GM21528 (cell line): ENCODE results near the gene YWHAE.
"Not testable (repeated sequence)": the region's sequence is repeated elsewhere in the genome, so short reads cannot be mapped to it uniquely, and the experiment has no call there.

Experiments used
- ATAC-seq: cut with Tn5 transposase; IDR thresholded peaks from one replicate; pipeline ENCODE4 v1.9.1; 2021; ENCODE audit warnings: mild to moderate bottlenecking, moderate library complexity; ENCODE audit not compliant: unreplicated experiment, low FRiP score

The YWHAE gene

DNA sequence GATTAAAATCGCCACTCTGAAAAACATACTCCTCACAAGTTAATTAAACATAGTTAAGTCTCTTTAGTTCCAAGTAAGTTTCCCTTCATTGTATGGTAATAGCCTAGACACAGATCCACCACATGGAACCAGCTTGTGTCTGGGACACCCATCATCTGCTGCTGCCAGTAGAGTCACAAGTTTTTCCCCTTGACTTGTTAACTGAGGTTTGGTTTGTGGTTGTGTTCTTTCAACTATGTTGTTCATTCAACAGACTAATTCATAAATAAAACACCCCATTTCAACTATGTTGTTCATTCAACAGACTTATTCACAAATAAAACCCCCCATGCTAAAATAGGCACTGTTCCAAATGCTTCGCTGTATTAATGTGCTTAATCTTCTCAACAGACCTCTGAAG lies 24.4 kb downstream of the YWHAE start:
- no peak for ATAC-seq

DNA sequence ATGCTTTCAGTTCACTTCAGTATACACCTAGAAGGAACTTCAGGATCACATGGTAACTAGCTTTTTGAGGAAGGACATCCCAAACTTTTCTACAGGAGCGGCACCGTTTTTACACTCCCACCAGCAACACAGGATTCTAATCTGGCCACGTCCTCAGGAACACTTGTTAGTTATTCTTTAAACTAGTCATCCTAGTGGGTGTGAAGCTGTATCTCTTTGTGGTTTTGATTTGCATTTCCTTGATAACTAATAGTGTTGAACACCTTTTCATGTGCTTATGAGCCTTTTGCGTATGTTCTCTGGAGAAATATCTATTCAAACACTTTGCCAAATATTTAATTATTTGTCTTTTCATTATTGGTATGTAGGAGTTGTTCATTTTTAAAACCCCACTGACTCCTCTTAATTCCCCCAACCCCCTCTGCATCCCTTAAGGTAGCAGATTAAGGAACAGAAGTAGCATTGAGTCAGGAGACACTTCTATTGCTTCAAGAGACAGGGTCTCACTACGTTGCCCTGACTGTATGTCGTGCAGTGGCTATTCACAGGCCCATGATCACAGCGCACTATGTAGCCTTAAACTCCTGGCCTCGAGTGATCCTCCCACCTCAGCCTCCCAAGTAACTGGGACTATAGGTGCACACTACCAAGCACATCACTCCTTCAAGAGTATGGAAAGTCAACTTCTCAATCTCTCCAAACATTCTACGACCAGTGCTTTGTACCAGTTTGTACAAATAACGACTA lies 25.4 kb downstream of the YWHAE start:
- no peak for ATAC-seq

DNA sequence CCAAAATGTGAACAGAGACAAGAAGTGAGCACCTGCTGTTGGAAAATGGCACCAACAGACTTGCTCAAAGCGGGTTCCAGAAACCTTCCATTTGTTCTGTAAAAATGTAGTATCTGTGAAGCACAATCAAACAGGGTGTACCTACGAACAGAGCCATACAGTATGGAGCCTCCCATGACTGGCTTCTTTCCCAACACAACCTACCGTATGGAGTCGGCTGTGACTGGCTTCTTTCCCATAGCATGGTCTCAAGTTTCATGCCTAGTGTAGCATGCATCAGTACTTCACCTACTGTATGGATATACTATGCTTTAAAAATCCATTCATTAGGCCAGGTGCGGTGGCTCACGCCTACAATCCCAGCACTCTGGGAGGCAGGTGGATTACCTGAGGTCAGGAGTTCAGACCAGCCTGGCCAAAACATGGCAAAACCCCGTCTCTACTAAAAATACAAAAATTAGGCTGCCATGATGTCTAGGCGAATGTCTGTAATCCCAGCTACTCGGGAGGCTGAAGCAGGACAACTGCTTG lies 26.2 kb downstream of the YWHAE start:
- ATAC-seq, result no peak

DNA sequence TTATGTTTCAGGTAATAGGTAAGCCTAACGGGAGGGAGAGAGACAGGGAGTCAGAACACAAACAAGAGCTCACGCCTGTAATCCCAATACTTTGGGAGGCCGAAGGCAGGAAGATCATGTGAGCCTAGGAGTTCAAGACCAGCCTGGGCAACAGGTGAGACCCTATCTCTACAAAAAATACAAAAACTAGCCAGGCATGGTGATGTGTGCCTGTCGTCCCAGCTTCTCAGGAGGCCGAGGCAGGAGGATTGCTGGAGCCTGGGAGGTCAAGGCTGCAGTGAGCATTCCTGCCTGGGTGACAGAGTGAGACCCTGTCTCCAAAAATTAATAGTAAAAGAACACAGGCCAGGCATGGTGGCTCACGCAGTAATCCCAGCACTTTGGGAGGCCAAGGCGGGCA lies 27.4 kb downstream of the YWHAE start:
- ATAC-seq, result no peak

DNA sequence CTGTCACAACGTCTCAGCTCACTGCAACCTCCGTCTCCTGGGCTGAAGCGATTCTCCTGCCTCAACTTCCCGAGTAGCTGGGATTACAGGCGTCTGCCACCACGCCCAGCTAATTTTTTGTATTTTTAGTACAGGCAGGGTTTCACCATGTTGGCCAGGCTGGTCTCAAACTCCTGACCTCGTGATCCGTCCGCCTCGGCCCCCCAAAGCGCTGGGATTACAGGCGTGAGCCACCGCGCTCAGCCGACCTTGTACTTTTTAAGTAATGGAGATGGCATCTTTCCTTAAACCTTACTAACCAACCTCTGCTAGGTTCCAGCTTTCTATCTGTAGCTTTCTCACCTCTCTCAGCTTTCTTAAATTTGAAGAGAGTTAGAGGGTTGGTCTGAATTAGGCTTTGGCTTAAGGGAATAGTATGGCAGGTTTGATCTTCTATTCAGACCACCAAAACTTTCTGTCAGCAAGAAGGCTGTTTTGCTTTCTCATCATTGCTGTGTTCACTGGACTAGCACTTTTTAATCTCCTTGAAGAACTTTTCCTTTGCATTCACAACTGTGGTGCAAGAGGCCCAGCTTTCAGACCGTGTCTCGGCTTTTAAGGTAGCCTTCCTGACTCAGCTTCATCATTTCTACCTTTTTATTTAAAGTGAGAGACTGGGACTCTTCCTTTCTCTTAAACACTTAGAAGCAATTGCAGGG lies 28.0 kb downstream of the YWHAE start:
- ATAC-seq, result no peak

DNA sequence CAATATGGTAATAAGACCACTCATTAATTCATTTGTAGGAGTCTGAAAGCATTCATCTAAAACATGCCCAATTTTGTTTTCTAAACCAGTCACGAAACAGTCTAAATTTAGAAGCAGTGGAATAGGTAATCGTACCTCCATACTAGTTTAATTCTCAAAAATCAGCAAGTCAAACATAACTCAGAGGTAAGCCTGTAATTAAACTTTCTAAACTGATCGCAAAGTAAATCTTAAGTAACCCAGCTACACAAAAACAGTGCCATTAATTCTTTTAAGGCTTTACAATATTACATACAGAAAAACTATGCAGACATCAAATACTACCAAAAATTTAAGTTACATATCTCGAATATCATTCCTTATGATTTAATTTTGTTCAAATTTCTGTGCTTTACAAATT lies 31.4 kb downstream of the YWHAE start:
- no peak for ATAC-seq

DNA sequence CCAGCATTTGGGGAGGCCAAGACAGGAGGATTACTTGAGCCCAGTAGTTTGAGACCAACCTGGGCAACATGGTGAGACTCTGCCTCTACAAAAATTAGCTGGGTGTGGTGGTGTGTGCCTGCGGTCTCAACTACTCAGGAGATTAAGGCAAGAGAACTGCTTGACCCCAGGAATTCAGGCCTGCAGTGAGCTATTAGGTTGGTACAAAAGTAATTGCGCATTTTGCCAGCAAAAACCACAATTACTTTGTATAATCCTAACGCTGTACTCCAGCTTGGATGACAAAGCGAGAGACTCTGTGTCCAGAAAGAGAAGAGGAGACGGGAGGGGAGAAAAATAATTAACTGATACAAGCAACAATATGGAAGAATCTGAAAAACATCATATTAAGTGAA lies 32.7 kb downstream of the YWHAE start:
- ATAC-seq, result no peak

DNA sequence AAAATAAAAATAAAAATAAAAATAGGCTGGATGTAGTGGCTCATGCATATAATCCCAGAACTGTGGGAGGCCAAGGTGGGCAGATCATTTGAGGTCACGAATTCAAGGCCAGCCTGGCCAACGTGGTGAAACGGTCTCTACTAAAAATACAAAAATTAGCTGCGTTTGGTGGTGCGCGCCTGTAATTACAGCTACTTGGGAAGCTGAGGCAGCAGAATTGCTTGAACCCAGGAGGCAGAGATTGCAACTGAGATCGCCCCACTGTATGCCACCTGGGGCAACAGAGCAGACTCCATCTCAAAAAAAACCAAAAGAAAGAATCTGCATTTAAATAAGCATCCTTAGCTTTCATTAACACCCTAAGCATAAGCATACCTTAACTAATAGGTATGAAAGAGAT lies 33.8 kb downstream of the YWHAE start:
- ATAC-seq, result no peak

DNA sequence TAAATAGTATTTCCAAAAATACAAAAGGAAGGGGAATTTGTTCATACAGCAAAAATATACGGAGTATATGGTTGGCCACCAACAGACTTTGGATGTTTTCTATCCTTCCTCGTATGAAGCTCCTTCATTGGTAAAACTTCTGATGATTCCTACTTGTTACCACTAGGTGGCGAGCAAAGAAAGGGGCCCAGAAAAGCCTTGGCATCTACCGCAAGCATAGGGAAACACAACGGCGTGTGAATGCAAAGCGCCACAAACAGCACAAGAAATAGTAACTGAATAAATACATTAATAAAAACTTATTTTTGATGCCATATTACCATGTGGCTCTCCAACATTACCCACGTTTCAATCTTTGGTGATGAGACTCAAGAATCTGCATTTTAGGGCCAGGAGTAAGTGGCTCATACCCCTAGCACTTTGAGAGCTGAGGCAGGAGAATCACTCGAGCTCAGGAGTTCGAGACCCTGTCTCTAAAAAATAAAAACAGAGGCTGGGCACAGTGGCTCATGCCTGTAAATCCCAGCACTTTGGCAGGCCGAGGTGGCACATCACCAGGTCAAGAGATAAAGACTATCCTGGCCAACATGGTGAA lies 34.5 kb downstream of the YWHAE start:
- ATAC-seq, result no peak

DNA sequence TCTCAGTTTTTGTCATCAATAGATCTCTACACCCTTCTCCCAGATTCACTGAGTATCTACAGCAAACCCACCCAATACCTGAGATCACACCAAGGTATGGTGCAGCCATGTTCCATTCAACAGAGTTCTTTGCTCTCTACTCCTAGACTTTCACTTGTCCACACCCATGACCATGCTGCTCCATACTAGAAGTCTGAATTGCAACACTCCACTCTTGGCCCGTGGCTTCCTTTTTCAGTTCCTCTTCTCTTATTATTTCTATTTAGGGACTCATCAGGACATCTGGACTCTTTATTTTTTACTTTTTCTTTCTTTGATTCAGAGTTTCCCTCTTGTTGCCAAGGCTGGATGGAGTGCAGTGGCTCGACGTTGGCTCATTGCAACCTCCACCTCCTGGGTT lies 37.1 kb downstream of the YWHAE start:
- no peak for ATAC-seq

DNA sequence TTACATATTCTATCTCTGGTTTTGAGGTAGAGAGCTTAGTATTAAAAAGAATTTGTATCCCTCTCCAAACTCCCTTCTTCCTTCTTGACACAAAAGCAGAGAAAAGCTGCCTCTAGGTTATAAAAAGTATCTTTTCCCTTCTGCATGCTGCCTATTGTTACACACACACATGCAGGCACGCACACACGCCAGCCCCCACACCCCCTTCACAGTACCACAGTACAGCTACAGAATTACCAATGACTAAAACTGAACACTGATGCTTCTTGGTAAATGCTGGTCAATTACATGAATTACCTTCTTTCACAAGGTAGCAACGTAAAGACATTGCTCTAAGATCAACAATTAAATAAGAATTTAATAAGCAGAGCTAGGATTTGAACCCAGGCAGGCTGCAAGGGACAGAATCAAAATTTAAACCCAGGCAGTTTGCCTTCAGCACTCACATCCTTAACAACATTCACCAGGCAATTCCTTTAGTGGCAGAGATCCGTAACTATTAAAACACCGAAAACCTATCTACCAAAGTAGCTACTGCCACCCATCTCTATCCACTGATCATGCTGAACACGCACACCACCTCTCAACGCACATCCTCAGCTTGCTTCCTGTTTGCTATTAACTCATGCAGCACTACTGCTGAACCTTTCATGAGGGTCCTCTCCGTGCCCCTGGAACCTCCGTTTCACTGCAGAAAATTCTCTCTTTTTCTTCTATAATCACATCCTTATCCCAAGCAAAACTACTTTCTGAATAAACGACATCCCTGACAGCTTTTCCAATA lies 37.8 kb downstream of the YWHAE start:
- no peak for ATAC-seq

DNA sequence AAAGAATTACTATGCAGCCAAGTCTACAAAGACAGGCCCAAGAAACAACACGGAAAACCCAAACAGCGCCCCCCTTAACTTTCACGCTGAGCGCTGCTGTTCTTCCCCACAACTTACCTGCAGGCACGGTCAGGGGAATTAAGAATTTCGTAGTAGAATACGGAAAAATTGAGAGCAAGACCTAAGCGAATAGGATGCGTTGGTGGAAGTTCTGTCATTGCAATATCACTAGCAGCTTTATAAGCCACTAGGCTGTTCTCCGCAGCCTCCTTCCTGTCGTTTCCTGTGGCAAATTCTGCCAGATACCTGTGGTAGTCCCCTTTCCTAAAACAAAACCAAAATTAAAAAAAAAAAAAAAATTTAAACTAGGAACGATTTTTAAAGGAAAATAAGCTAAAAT lies 39.0 kb downstream of the YWHAE start:
- ATAC-seq, result no peak

DNA sequence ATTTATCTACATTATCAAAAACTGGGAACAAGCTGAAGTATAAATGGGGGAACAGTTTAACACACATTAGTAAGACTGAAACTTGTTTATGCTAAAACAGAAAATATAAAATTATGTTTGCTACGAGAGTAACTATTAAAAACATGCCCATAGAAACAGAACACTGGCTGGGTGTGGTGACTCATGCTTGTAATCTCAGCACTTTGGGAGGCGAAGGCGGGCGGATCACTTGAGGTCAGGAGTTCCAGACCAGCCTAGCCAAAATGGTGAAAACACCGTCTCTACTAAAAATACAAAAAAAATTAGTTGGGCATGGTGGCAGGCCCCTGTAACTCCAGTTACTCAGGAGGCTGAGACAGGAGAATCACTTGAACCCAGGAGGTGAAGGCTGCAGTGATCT lies 39.7 kb downstream of the YWHAE start:
- ATAC-seq, result not testable (repeated sequence)

DNA sequence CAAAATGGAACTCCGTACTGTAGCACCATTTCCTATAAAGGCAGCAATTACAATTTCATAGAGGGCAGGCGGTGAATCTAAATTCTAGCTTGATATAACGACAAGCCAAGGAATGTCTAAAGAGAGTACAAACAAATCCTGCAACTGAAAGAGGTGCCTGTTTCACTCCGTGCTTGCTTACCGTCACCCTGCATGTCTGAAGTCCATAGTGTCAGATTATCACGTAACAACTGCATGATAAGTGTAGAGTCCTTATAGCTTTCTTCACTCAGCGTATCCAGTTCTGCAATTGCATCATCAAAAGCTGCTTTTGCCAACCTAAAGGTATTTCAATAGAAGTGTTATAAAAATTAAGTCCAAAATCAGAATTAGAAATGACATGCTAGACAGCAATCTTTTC lies 46.0 kb downstream of the YWHAE start:
- no peak for ATAC-seq

DNA sequence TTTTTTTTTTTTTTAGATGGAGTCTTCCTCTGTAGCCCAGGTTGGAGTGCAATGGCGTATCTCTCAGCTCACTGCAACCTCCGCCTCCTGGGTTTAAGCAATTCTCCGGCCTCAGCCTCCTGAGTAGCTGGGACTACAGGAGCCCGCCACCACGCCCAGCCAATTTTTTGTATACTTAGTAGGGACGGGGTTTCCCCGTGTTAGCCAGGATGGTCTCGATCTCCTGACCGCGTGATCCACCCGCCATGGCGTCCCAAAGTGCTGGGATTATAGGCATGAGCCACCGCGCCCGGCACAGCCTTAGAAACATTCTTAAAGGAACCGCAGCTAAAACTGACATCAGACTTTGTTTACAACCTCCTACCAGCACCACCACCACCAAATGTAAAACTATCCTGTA lies 47.5 kb downstream of the YWHAE start:
- not testable (repeated sequence) for ATAC-seq

DNA sequence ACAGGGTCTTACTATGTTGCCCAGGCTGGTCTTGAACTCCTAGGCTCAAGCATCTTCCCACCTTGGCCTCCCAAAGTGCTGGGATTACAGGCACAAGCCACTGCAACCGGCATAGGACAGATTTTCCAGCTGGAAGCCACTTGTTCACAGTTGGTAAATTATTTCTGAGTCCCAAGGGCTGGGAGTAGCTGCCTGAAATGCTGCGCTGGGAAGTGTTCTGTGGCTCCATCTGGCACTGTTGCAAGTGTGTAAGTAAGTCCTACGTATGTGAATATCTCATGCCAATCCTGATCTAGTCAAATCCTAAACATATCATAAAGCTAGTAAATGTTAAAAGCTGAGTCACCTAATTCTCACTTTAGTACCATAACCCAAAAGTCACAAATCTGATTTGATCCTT lies 48.1 kb downstream of the YWHAE start:
- ATAC-seq, result no peak

DNA sequence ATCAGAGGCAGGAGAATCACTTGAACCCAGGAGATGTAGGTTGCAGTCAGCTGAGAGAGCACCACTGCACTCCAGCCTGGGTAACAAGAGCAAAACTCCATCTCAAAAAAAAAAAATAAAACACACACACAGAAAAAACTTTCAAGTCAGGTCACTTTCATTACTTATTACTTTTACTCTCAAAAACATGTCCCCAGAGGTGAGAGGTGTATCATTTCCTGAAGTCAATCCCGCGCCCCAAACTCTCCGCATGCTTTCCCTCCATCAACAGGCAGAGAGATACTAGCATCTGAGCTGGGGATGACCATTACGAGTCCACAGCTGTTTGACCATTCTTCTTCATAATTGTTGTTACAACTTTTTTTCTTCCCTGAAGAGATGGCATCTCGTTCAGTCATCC lies 48.7 kb downstream of the YWHAE start:
- no peak for ATAC-seq

DNA sequence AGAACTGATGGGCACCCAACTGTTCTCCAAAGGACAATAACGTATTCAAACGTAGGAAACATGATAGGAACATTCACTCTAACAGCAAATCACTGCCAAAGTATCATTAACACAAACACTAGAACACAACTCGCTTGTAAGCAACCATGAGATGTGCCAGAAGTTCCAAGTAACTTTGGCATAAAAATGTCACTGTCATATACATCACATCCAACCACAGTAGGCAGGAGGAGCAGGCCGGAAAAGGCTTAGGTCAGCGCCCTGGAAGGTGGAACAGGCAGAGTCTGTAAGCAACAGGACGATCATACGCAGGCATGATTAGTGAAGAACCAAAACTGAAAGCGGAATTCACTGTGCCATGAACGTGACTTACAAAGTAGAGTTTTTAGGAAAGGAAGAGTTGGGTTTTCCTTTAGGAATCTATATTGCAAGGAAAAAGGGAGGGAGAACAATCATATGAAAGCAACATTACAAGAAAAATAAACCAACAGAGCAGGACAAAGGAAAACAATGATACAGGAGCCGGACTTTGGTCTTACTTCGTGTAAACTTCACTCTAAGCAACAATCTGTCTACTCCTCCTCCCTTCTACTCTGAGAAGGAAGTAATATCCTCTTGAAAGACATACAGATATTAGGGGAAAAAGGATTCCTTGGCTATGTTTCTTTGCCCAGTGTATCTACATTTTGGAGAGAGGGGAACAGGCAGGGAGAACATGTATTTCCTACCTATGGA lies 52.3 kb downstream of the YWHAE start:
- no peak for ATAC-seq

DNA sequence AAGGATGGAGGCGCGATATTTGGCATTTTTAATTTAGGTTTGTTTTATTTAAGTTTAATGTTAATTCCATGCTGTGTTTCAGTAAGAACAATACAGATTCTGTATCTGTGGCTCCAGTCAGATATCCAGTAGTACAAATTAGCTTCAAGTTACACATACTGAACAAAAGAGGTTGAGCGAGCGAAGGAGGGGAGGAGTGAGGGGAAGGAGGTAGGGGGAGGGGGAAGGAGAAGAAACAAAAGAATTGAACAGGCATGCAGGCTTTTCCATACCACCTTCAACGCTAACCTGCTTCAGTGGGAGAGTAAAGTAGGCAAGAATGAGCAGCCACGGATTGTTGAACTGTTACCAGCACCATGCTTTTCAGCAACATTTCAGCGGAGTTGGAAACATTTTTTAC lies 55.5 kb downstream of the YWHAE start:
- no peak for ATAC-seq

DNA sequence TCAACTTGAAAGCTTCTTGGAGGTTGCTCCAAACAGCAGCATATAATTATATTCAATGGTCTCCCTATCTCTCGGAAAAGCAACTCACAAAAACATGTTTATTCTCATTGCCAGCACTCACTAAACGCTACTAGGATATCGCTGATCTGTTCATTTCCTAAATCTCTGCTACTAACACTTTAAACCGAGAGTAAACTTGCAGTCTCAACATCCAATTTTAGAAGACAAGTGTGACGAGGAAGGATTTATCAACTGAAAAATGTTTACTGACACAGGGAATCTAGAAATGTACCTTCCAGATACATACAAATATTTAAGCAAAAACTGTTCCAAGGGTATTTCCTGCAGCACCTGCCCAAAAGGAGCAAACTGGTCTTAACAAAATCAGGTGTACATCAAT lies 56.5 kb downstream of the YWHAE start:
- no peak for ATAC-seq
